Transverse colon (tissue), 4 donors: ENCODE results near the gene SF1. TPM values are rescaled to one million over a fixed set of nuclear protein-coding genes. Genes with fewer than 3 reads are reported as not detected.

Experiments
- DNase-seq: peaks from one replicate; pipeline ENCODE4 v3.0.0-alpha.2; 2019
- H3K27ac ChIP-seq, 4 donors: fragments of 200-600 bp; sonication (generic); 2 replicates each; pipeline ENCODE4 v1.5.1; 2016 to 2018; ENCODE audit warnings: inconsistent platforms in 4 of 4
- H3K27me3 ChIP-seq: fragments of 200-600 bp; sonication (generic); 2 replicates; pipeline ENCODE4 v1.5.1; 2017; ENCODE audit warnings: inconsistent platforms
- H3K36me3 ChIP-seq, 4 donors: fragments of 200-600 bp; sonication (generic); 2 replicates each; pipeline ENCODE4 v1.5.1; 2017 to 2019; ENCODE audit warnings: inconsistent platforms in 4 of 4
- H3K4me1 ChIP-seq, 4 donors: fragments of 200-600 bp; sonication (generic); 2 replicates each; pipeline ENCODE4 v1.5.1; 2017 to 2020; ENCODE audit warnings: inconsistent platforms in 4 of 4
- H3K4me3 ChIP-seq, 4 donors: fragments of 200-600 bp; sonication (generic); 1 replicate in 1 of 4; 2 replicates in 3 of 4; pipeline versions ENCODE4 v1.5.1 to v1.6.1; 2017 to 2019; ENCODE audit warnings: inconsistent platforms in 4 of 4
- H3K9me3 ChIP-seq, 2 donors: fragments of 200-600 bp; sonication (generic); 2 replicates each; pipeline ENCODE4 v1.5.1; 2017 to 2019; ENCODE audit warnings: inconsistent platforms in 2 of 2
- CTCF ChIP-seq, 5 experiments: fragments of 200-600 bp in 3 of 5; fragments of 450-650 bp in 2 of 5; sonication (generic) in 3 of 5; IDR thresholded peaks; 1 replicate in 2 of 5; 2 replicates in 3 of 5; pipeline ENCODE4 v1.5.1; 2016 to 2017; ENCODE audit warnings: antibody characterized with exemption in 5 of 5, inconsistent platforms in 3 of 5, mild to moderate bottlenecking in 2 of 5, moderate library complexity in 1 of 5
- EP300 ChIP-seq: sonication (generic); formaldehyde crosslinking; IDR thresholded peaks from one replicate; pipeline ENCODE4 v1.6.1; 2017; ENCODE audit warnings: antibody characterized with exemption, low read depth
- POLR2A ChIP-seq: fragments of 450-650 bp; IDR thresholded peaks from one replicate; pipeline ENCODE4 v1.6.1; 2016; ENCODE audit warnings: antibody characterized with exemption, mild to moderate bottlenecking, moderate library complexity
- POLR2AphosphoS5 ChIP-seq, 3 donors: sonication (generic); formaldehyde crosslinking; IDR thresholded peaks; one replicate each; pipeline ENCODE4 v1.6.1; 2016; ENCODE audit warnings: antibody characterized with exemption in 3 of 3
- WGBS, 2 donors: methylation state at CpG; one replicate each; pipeline ENCODE4 v1.1.5; 2018; ENCODE audit warnings: low coverage in 1 of 2; 5-methylcytosine and 5-hydroxymethylcytosine counted together
- in situ Hi-C, 4 donors: fragments of 200-750 bp; cut with MboI; loops; one replicate each; pipeline versions ENCODE4 v1.15.0 to v1.15.1; 2017; ENCODE audit warnings: low sequenced_read_pairs in 3 of 4, low pct_ligation_motif_present in 1 of 4, low pct_unique_long_range_greater_than_20kb in 1 of 4
- intact Hi-C: fragments of 100-400 bp; cut with DNase I; formaldehyde crosslinking; loops from one replicate; pipeline ENCODE4 v1.15.1; 2023; ENCODE audit warnings: low total_unique reads
- total RNA-seq, 4 donors: library from RNA; depleted of rRNA; stranded (reverse); fragments of >200 nt; gene quantifications; one replicate each; pipeline ENCODE4 v1.1.0, GENCODE V29; 2016

SF1 gene
- total RNA-seq, 4 donors from 2014 or later, result 196 to 458 (median 377) TPM

GRCh38 chr11:64747961-64748665 is 30.2 kb downstream of the SF1 start:
- no peak overlapping the region for H3K4me3 ChIP-seq
- H3K27me3 ChIP-seq, result peaks cover 29% of the 10 kb centered on the region
- H3K27ac ChIP-seq, result peak overlapping the region in 3 of 4 donors; percentile 4 to 85 (median 30)
- TF ChIP-seq POLR2A (no peak), EP300 (no peak), POLR2AphosphoS5 (IDR thresholded peaks at IDR 0.05) (no peak), CTCF (IDR thresholded peaks at IDR 0.05) (no peak)
- no peaks in the 10 kb centered on the region for H3K36me3 ChIP-seq
- 76 to 84% methylated on average over 2 to 15 of the region's 15 CpGs for WGBS, 2 donors
- intact Hi-C loops, result no loop called here
- in situ Hi-C loops, result no loop called here
- no peaks in the 10 kb centered on the region for H3K9me3 ChIP-seq
- DNase-seq, result no peak
- H3K4me1 ChIP-seq, result peaks cover 0 to 29% (median 19%) of the 10 kb centered on the region in 4 donors

GRCh38 chr11:64746486-64746885 is 31.9 kb downstream of the SF1 start:
- 20 to 84% methylated on average over 1 to 10 of the region's 10 CpGs for WGBS, 2 donors
- Histone ChIP-seq H3K27ac (peak overlapping the region; percentile 85 to 95 (median 88)), H3K4me3 (no peak overlapping the region), H3K9me3 (no peaks in the 10 kb centered on the region), H3K36me3 (no peaks in the 10 kb centered on the region), H3K4me1 (peaks cover 6 to 41% (median 34%) of the 10 kb centered on the region in 4 donors), H3K27me3 (peaks cover 45% of the 10 kb centered on the region)
- no peak for DNase-seq
- intact Hi-C loops, result no loop called here
- TF ChIP-seq EP300 (no peak), CTCF (IDR thresholded peaks at IDR 0.05) (no peak), POLR2A (no peak), POLR2AphosphoS5 (IDR thresholded peaks at IDR 0.05) (no peak)
- in situ Hi-C loops, result no loop called here

GRCh38 chr11:64745521-64746328 is 32.6 kb downstream of the SF1 start:
- no peaks in the 10 kb centered on the region for H3K36me3 ChIP-seq
- H3K27ac ChIP-seq, result peak overlapping the region; percentile 85 to 95 (median 88)
- peaks cover 53% of the 10 kb centered on the region for H3K27me3 ChIP-seq
- in situ Hi-C loops, result no loop called here
- TF ChIP-seq EP300 (no peak), POLR2A (peak; percentile 6), POLR2AphosphoS5 (IDR thresholded peaks at IDR 0.05) (peak; percentile 65 to 75 (median 69)), CTCF (IDR thresholded peaks at IDR 0.05) (no peak)
- H3K4me1 ChIP-seq, result peaks cover 6 to 41% (median 34%) of the 10 kb centered on the region in 4 donors
- DNase-seq, result peak; percentile 77
- H3K4me3 ChIP-seq, result peak overlapping the region; percentile 11 to 56 (median 46)
- no peaks in the 10 kb centered on the region for H3K9me3 ChIP-seq
- intact Hi-C loops, result no loop called here
- 3% methylated on average over 6 to 34 of the region's 52 CpGs for WGBS, 2 donors

- 0 to 2% methylated on average over 7 to 18 of the region's 20 CpGs for WGBS, 2 donors
- Histone ChIP-seq H3K27ac (peak overlapping the region; percentile 85 to 95 (median 88)), H3K9me3 (no peaks in the 10 kb centered on the region), H3K36me3 (no peaks in the 10 kb centered on the region), H3K27me3 (peaks cover 57% of the 10 kb centered on the region), H3K4me3 (peak overlapping the region; percentile 11 to 56 (median 46)), H3K4me1 (peaks cover 6 to 41% (median 34%) of the 10 kb centered on the region in 4 donors)
- intact Hi-C loops (no loop called here), in situ Hi-C loops (no loop called here)
- TF ChIP-seq POLR2A (peak; percentile 40), CTCF (IDR thresholded peaks at IDR 0.05) (no peak), EP300 (no peak)
- peak; percentile 81 for DNase-seq
Observed at GRCh38 chr11:64745189-64745520, 33.2 kb downstream of the SF1 start.
